NB4 (cell line): Measurements from ENCODE around the gene CUX1.

Experiments
- DNase-seq: peaks from one replicate; pipeline ENCODE4 v3.0.0; 2010; ENCODE audit warnings: low read depth
- H3K4me3 ChIP-seq: one replicate; pipeline ENCODE4 v1.5.1; 2011; ENCODE audit warnings: mild to moderate bottlenecking, low read depth, low read length, moderate library complexity
- CTCF ChIP-seq: IDR thresholded peaks from one replicate; pipeline ENCODE4 v1.5.1; 2012; ENCODE audit warnings: low read depth, low read length
- MAX ChIP-seq: IDR thresholded peaks from 2 replicates; pipeline ENCODE4 v1.6.1; 2011; ENCODE audit warnings: low read depth, low read length
- MYC ChIP-seq: IDR thresholded peaks from 2 replicates; pipeline ENCODE4 v1.6.1; 2011; ENCODE audit warnings: low read depth, low read length
- POLR2A ChIP-seq: IDR thresholded peaks from 2 replicates; pipeline ENCODE4 v1.6.1; 2011; ENCODE audit warnings: mild to moderate bottlenecking; ENCODE audit not compliant: insufficient read length; ENCODE audit errors: extremely low read depth

Gene CUX1

GRCh38 chr7:101916041-101916800 lies 98.8 kb downstream of the CUX1 start:
- DNase-seq = no peak
- H3K4me3 ChIP-seq = no peak overlapping the region
- TF ChIP-seq CTCF (no peak), MAX (no peak), MYC (no peak), POLR2A (no peak)

GRCh38 chr7:101916876-101917275 lies 99.5 kb downstream of the CUX1 start:
- no peak for TF ChIP-seq MYC
- no peak for TF ChIP-seq POLR2A
- TF ChIP-seq MAX = no peak
- TF ChIP-seq CTCF = no peak

GRCh38 chr7:101917566-101917965 lies 100.1 kb downstream of the CUX1 start:
- no peak overlapping the region for H3K4me3 ChIP-seq
- no peak for DNase-seq
- TF ChIP-seq CTCF (no peak), MAX (no peak), POLR2A (no peak), MYC (no peak)

More at GRCh38 chr7:101916876-101917275, 99.5 kb downstream of the CUX1 start:
- H3K4me3 ChIP-seq = no peak overlapping the region
- no peak for DNase-seq

- TF ChIP-seq MAX = no peak
- no peak for TF ChIP-seq MYC
- no peak for TF ChIP-seq POLR2A
- TF ChIP-seq CTCF = no peak
- no peak overlapping the region for H3K4me3 ChIP-seq
- DNase-seq = no peak
These were observed 101.0 kb downstream of the CUX1 start for GRCh38 chr7:101918426-101918825.

- no peak overlapping the region for H3K4me3 ChIP-seq
- TF ChIP-seq CTCF (no peak), MAX (no peak), MYC (no peak), POLR2A (no peak)
- DNase-seq = no peak
These were observed 102.1 kb downstream of the CUX1 start for GRCh38 chr7:101919363-101920115.
